Thoracic aorta (tissue), 2 donors: ENCODE results near the gene IL1RAPL2. TPM values are rescaled to one million over a fixed set of nuclear protein-coding genes. Genes with fewer than 3 reads are reported as not detected.

ENCODE experiments used
- ATAC-seq: fragments of 150-250 bp; one replicate; pipeline ENCODE4 v1.8.0; 2017; ENCODE audit warnings: low read depth; ENCODE audit not compliant: insufficient number of reproducible peaks, low FRiP score
- DNase-seq: peaks from one replicate; pipeline ENCODE4 v3.0.0-alpha.2; 2020; ENCODE audit warnings: low spot score
- H3K27ac ChIP-seq, 2 donors: fragments of 200-600 bp; sonication (generic); 1 replicate in 1 of 2; 2 replicates in 1 of 2; pipeline ENCODE4 v1.5.1; 2016; ENCODE audit warnings: mild to moderate bottlenecking in 2 of 2, moderate library complexity in 2 of 2
- H3K27me3 ChIP-seq: fragments of 200-600 bp; sonication (generic); replicated peaks from 2 replicates; pipeline ENCODE4 v1.6.0; 2016; ENCODE audit warnings: mild to moderate bottlenecking; ENCODE audit not compliant: insufficient read depth
- H3K36me3 ChIP-seq: fragments of 200-600 bp; sonication (generic); one replicate; pipeline ENCODE4 v1.5.1; 2016
- H3K4me1 ChIP-seq, 2 donors: fragments of 200-600 bp; sonication (generic); 1 replicate in 1 of 2; 2 replicates in 1 of 2; pipeline versions ENCODE4 v1.5.1 to v1.6.0; 2016; ENCODE audit warnings: low read depth in 2 of 2, mild to moderate bottlenecking in 1 of 2; ENCODE audit not compliant: control insufficient read depth in 1 of 2
- H3K4me3 ChIP-seq: fragments of 200-600 bp; sonication (generic); 2 replicates; pipeline ENCODE4 v1.5.1; 2016; ENCODE audit warnings: mild to moderate bottlenecking
- H3K9me3 ChIP-seq: fragments of 200-600 bp; sonication (generic); 2 replicates; pipeline ENCODE4 v1.5.1; 2016
- CTCF ChIP-seq: fragments of 200-600 bp; sonication (generic); IDR thresholded peaks from one replicate; pipeline ENCODE4 v1.5.1; 2019; ENCODE audit warnings: antibody characterized with exemption
- total RNA-seq, 2 donors: library from RNA; depleted of rRNA; stranded (reverse); fragments of >200 nt; gene quantifications; one replicate each; pipeline versions ENCODE4 v1.1.0 to v1.2.3, GENCODE V29; 2016

Gene IL1RAPL2
- total RNA-seq, 2 donors from 2014 or later = not detected

GRCh38 chrX:105543283-105543682, 977.3 kb downstream of the IL1RAPL2 start:
- Histone ChIP-seq H3K4me1 (no peaks in the 10 kb centered on the region), H3K36me3 (no peaks in the 10 kb centered on the region), H3K27ac (no peak overlapping the region), H3K27me3 (no peaks in the 10 kb centered on the region), H3K9me3 (no peaks in the 10 kb centered on the region), H3K4me3 (no peak overlapping the region)
- TF ChIP-seq CTCF = no peak
- DNase-seq (no peak), ATAC-seq (no peak)

DNA sequence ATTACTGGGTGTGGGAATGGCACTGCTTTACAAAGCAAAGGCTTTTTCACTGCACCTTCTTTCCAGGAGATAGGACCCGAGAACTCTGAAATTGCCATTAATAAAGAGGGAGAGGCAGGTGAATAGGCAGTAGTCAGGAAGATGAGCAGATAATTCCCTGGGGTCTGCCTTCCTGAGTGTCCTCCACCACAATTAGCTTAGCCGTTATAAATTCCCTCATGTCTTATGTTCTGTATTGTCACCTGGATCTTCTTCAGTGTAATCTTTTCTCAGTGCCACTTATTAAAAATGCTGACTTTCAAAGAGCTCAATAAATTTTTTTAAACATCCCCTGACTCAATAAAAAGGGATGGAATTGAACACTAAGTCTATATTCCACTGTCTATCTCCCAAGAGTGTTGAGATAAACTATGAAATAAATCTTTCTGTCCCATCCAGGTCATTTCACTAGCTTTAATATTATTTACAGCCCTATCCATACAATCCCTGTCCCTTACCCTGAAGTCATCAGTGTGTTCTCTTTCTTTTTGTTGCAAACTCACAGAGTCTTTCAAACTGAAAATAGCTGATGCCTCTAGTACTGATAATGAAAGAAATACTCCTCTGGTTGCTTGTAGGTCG, 984.2 kb downstream of the IL1RAPL2 start:
- Histone ChIP-seq H3K4me3 (no peak overlapping the region), H3K27ac (no peak overlapping the region), H3K9me3 (no peaks in the 10 kb centered on the region), H3K27me3 (no peaks in the 10 kb centered on the region), H3K4me1 (no peaks in the 10 kb centered on the region), H3K36me3 (no peaks in the 10 kb centered on the region)
- no peak for DNase-seq
- TF ChIP-seq CTCF = no peak
- no peak for ATAC-seq

- Histone ChIP-seq H3K4me1 (no peaks in the 10 kb centered on the region), H3K36me3 (no peaks in the 10 kb centered on the region), H3K9me3 (no peaks in the 10 kb centered on the region), H3K27ac (no peak overlapping the region), H3K27me3 (no peaks in the 10 kb centered on the region), H3K4me3 (no peak overlapping the region)
- DNase-seq = no peak
- ATAC-seq = no peak
- no peak for TF ChIP-seq CTCF
These were observed 986.4 kb downstream of the IL1RAPL2 start for GRCh38 chrX:105552395-105552794.

DNA sequence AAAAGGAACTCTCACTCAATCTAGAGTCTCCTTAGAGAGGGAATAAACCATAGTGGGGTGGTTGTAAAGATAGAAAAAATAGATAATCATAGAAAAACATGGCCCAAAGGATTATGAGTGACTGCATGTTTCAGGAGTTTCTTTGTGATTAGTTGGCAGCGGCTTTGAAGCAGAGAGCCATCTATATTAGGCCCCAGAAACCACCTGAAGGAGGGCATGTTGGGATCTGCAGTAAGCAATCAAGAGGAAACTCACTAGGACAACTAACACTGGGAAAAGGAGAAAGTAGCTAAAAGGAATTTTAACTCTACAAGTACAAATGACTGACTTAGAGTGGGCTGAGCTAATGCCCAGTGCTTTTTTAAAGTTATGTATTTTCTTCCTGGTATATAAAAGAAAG, 987.1 kb downstream of the IL1RAPL2 start:
- DNase-seq (no peak), ATAC-seq (no peak)
- H3K27me3 ChIP-seq = no peaks in the 10 kb centered on the region
- H3K9me3 ChIP-seq = no peaks in the 10 kb centered on the region
- H3K36me3 ChIP-seq = no peaks in the 10 kb centered on the region
- no peak overlapping the region for H3K27ac ChIP-seq
- TF ChIP-seq CTCF = no peak
- H3K4me1 ChIP-seq = no peaks in the 10 kb centered on the region
- no peak overlapping the region for H3K4me3 ChIP-seq

GRCh38 chrX:105564501-105564900, 998.5 kb downstream of the IL1RAPL2 start:
- H3K4me3 ChIP-seq = no peak overlapping the region
- ATAC-seq (no peak), DNase-seq (no peak)
- no peaks in the 10 kb centered on the region for H3K9me3 ChIP-seq
- no peak overlapping the region for H3K27ac ChIP-seq
- no peaks in the 10 kb centered on the region for H3K36me3 ChIP-seq
- no peaks in the 10 kb centered on the region for H3K27me3 ChIP-seq
- no peaks in the 10 kb centered on the region for H3K4me1 ChIP-seq
- no peak for TF ChIP-seq CTCF
